CD4-positive, alpha-beta T cell (primary cell): ENCODE results near the gene ATPAF2. TPM values are rescaled to one million over a fixed set of nuclear protein-coding genes. Genes with fewer than 3 reads are reported as not detected.

Source experiments
- ATAC-seq: fragments of 200-7000 bp; cut with Tn5 transposase; one replicate; pipeline ENCODE4 v1.10.0; 2022; ENCODE audit warnings: mild to moderate bottlenecking; ENCODE audit not compliant: poor library complexity
- CTCF ChIA-PET: fragments of 350-600 bp; sonication (Branson Sonifier 250); formaldehyde crosslinking; loops from one replicate; lab custom pipeline; 2021; ENCODE audit warnings: antibody characterized with exemption, inconsistent platforms; lab: Charles Lee
- POLR2A ChIA-PET: fragments of 350-600 bp; sonication (Branson Sonifier 250); formaldehyde crosslinking; loops from one replicate; lab custom pipeline; 2021; ENCODE audit warnings: antibody characterized with exemption, inconsistent platforms; lab: Charles Lee
- DNase-seq, 14 experiments: peaks; one replicate each; pipeline ENCODE4 v3.0.0-alpha.2; 2013 to 2020; ENCODE audit warnings: mixed read lengths in 2 of 14
- H3K27ac ChIP-seq, 2 donors: one replicate each; pipeline versions ENCODE4 v1.5.1 to v1.7.0; 2013; ENCODE audit warnings: low read length in 2 of 2, low read depth in 1 of 2, mild to moderate bottlenecking in 1 of 2
- H3K27me3 ChIP-seq, 2 experiments: 1 replicate in 1 of 2; 2 replicates in 1 of 2; pipeline versions ENCODE4 v1.6.1 to v1.7.0; 2013; ENCODE audit warnings: low read length in 2 of 2, control low read depth in 1 of 2, mild to moderate bottlenecking in 1 of 2, moderate library complexity in 1 of 2; ENCODE audit not compliant: insufficient read depth in 2 of 2, control insufficient read depth in 1 of 2
- H3K36me3 ChIP-seq: one replicate; pipeline ENCODE4 v1.6.1; 2013; ENCODE audit warnings: low read length, control low read depth; ENCODE audit not compliant: insufficient read depth
- H3K4me1 ChIP-seq: one replicate; pipeline ENCODE4 v1.6.1; 2013; ENCODE audit warnings: low read length, control low read depth; ENCODE audit not compliant: insufficient read depth
- H3K4me3 ChIP-seq: one replicate; pipeline ENCODE4 v1.5.1; 2013; ENCODE audit warnings: mild to moderate bottlenecking, low read length, moderate library complexity
- H3K9me3 ChIP-seq, 2 experiments: 1 replicate in 1 of 2; 2 replicates in 1 of 2; pipeline versions ENCODE4 v1.6.1 to v1.7.0; 2013; ENCODE audit warnings: low read length in 2 of 2, mild to moderate bottlenecking in 2 of 2, control low read depth in 1 of 2, moderate library complexity in 1 of 2; ENCODE audit not compliant: control insufficient read depth in 1 of 2, insufficient read depth in 1 of 2
- H3K27ac Mint-ChIP-seq: one replicate; pipeline ENCODE4 v1.8.0; 2020; ENCODE audit warnings: mixed read lengths
- H3K27me3 Mint-ChIP-seq: one replicate; pipeline ENCODE4 v1.8.0; 2021; ENCODE audit warnings: mixed read lengths
- H3K36me3 Mint-ChIP-seq: one replicate; pipeline ENCODE4 v1.8.0; 2021; ENCODE audit warnings: low read depth, mixed read lengths
- H3K4me1 Mint-ChIP-seq: one replicate; pipeline ENCODE4 v1.8.0; 2021; ENCODE audit warnings: low read depth, mixed read lengths
- H3K4me3 Mint-ChIP-seq: one replicate; pipeline ENCODE4 v1.8.0; 2020; ENCODE audit warnings: mild to moderate bottlenecking, mixed read lengths
- H3K9me3 Mint-ChIP-seq: one replicate; pipeline ENCODE4 v1.8.0; 2020; ENCODE audit warnings: mixed read lengths
- intact Hi-C, 2 experiments: fragments of 100-400 bp; cut with DNase I in 1 of 2; cut with micrococcal nuclease in 1 of 2; formaldehyde crosslinking; loops; one replicate each; pipeline versions ENCODE4 v1.15.1 to v1.9.0; 2023 to 2025; cut with DNase I, micrococcal nuclease
- total RNA-seq, 174 experiments: library from RNA in 2 of 174; stranded (reverse) in 2 of 174; gene quantifications; one replicate each; pipeline ENCODE4 v1.2.3 and lab custom pipeline; 2021 to 2026
- TF ChIP-seq, protein P1 (sequence below): fragments of 200-600 bp; IDR thresholded peaks from one replicate; pipeline ENCODE4 v1.8.0; 2022; ENCODE audit warnings: antibody characterized with exemption, mild to moderate bottlenecking

Gene ATPAF2
- total RNA-seq, 2 experiments from 2014 or later = 20.8 to 21.9 TPM

DNA sequence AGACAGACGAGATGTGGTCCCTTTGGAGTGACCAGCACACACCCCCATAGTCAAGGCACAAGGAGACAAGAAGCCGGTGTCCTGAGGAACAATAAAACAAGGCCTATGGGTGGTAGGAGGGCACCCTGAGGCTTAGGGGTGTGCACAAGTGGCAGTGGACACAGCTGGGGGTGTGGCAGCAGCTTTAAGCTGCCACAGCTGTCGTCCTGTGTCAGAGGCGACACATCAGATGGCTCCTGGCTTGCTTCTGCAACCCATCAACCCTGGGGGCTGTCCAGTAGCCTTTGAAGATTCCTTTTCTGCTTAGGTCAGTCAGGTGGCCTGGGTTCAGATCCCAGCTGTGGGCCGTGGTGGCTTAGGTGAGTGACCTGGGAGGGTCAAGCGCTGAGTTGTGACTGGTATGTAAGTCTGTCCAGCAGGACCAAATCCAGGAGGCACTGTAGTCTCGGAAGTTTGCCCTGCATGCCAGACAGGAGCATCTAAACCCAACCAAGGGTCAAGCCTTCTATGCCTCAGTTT lies 50.5 kb downstream of the ATPAF2 start:
- POLR2A ChIA-PET = no interaction called here
- H3K4me1 ChIP-seq = no peaks in the 10 kb centered on the region
- no peaks in the 10 kb centered on the region for H3K36me3 ChIP-seq
- CTCF ChIA-PET = no interaction called here
- Mint-ChIP-seq H3K4me1 (no peaks in the 10 kb centered on the region), H3K4me3 (no peak overlapping the region), H3K27ac (no peak overlapping the region), H3K9me3 (no peaks in the 10 kb centered on the region), H3K36me3 (no peaks in the 10 kb centered on the region), H3K27me3 (no peaks in the 10 kb centered on the region)
- no peaks in the 10 kb centered on the region for H3K9me3 ChIP-seq
- H3K27me3 ChIP-seq = no peaks in the 10 kb centered on the region
- H3K4me3 ChIP-seq = no peak overlapping the region
- no peak overlapping the region for H3K27ac ChIP-seq
- ATAC-seq = no peak
- TF ChIP-seq, protein P1, sequence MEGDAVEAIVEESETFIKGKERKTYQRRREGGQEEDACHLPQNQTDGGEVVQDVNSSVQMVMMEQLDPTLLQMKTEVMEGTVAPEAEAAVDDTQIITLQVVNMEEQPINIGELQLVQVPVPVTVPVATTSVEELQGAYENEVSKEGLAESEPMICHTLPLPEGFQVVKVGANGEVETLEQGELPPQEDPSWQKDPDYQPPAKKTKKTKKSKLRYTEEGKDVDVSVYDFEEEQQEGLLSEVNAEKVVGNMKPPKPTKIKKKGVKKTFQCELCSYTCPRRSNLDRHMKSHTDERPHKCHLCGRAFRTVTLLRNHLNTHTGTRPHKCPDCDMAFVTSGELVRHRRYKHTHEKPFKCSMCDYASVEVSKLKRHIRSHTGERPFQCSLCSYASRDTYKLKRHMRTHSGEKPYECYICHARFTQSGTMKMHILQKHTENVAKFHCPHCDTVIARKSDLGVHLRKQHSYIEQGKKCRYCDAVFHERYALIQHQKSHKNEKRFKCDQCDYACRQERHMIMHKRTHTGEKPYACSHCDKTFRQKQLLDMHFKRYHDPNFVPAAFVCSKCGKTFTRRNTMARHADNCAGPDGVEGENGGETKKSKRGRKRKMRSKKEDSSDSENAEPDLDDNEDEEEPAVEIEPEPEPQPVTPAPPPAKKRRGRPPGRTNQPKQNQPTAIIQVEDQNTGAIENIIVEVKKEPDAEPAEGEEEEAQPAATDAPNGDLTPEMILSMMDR = no peak
- no peak for DNase-seq
- intact Hi-C loops = no loop called here

DNA sequence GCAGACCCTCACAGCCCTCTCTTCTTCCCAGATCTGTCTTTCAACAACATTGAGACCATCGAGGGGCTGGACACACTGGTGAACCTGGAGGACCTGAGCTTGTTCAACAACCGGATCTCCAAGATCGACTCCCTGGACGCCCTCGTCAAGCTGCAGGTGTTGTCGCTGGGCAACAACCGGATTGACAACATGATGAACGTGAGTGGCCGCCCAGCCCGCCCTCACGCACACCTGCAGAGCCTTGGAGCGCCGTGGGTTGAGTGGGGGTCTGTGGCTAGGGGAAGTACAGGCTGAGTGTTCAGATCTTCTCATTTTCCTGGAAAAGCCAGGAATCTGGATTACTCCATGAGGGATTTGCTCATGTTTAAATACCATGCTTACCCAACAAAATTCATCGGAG lies 51.1 kb downstream of the ATPAF2 start:
- CTCF ChIA-PET = no interaction called here
- intact Hi-C loops = no loop called here
- no peaks in the 10 kb centered on the region for H3K4me1 ChIP-seq
- H3K27ac ChIP-seq = no peak overlapping the region
- TF ChIP-seq, protein P1 = no peak
- H3K27me3 ChIP-seq = no peaks in the 10 kb centered on the region
- no peaks in the 10 kb centered on the region for H3K9me3 Mint-ChIP-seq
- H3K4me1 Mint-ChIP-seq = no peaks in the 10 kb centered on the region
- ATAC-seq (no peak), DNase-seq (no peak)
- POLR2A ChIA-PET = no interaction called here
- no peaks in the 10 kb centered on the region for H3K27me3 Mint-ChIP-seq
- no peak overlapping the region for H3K4me3 Mint-ChIP-seq
- H3K4me3 ChIP-seq = no peak overlapping the region
- H3K9me3 ChIP-seq = no peaks in the 10 kb centered on the region
- no peaks in the 10 kb centered on the region for H3K36me3 ChIP-seq
- H3K36me3 Mint-ChIP-seq = no peaks in the 10 kb centered on the region
- H3K27ac Mint-ChIP-seq = no peak overlapping the region

DNA sequence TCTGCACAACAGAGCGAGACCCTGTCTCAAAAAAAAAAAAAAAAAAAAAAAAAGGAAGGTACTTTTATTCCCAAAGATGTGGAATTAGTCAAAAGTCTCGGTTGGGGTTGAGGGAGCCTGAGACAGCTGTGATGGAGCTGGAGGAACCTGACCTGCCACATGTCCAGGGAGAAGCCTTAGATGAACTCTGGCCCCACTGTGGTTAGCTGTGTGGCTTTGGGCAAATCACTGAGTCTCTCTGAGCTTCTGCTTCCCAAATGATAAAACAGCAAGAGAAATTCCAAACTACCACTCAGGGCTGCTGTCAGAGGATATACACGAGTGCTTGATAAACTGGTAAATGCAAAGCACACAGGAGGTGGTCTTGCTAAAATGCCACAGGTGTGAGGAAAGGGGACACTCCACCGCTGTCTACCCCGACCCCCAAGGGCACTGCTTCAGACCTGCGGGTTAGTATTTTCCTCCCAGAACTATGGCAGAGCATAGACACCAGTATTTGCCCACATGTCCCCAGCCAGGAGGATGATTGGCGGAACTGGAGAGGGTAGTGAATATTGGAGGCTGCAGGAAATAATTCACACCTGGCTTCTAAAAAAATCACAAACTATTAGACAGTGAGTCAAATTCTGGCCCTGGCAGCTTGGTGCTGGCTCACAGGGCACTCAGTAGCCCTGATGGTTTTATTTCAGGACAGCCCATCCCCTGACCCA lies 51.6 kb downstream of the ATPAF2 start:
- Mint-ChIP-seq H3K27me3 (no peaks in the 10 kb centered on the region), H3K27ac (no peak overlapping the region), H3K36me3 (no peaks in the 10 kb centered on the region), H3K4me3 (no peak overlapping the region), H3K4me1 (no peaks in the 10 kb centered on the region), H3K9me3 (no peaks in the 10 kb centered on the region)
- H3K4me1 ChIP-seq = no peaks in the 10 kb centered on the region
- DNase-seq (no peak), ATAC-seq (no peak)
- no peak overlapping the region for H3K27ac ChIP-seq
- TF ChIP-seq, protein P1 = no peak
- ChIA-PET POLR2A (no interaction called here), CTCF (interaction anchor here (0.7 kb wide), 2 partner anchors 8 to 48 kb away, joined by 3 to 7 read pairs; no protein-coding TSS in a partner anchor)
- intact Hi-C loops = no loop called here
- H3K36me3 ChIP-seq = no peaks in the 10 kb centered on the region
- H3K4me3 ChIP-seq = no peak overlapping the region
- no peaks in the 10 kb centered on the region for H3K9me3 ChIP-seq
- H3K27me3 ChIP-seq = no peaks in the 10 kb centered on the region
